GM18867 (cell line): Measurements from ENCODE around the gene EMB.
A peak's percentile ranks its signal among the peaks of the same experiment; 100 is the strongest.
"Not testable (repeated sequence)": the region's sequence is repeated elsewhere in the genome, so short reads cannot be mapped to it uniquely, and the experiment has no call there.

ENCODE experiments used
- ATAC-seq: cut with Tn5 transposase; IDR thresholded peaks from one replicate; pipeline ENCODE4 v1.9.1; 2021; ENCODE audit warnings: mild to moderate bottlenecking, moderate library complexity; ENCODE audit not compliant: unreplicated experiment

The EMB gene

DNA sequence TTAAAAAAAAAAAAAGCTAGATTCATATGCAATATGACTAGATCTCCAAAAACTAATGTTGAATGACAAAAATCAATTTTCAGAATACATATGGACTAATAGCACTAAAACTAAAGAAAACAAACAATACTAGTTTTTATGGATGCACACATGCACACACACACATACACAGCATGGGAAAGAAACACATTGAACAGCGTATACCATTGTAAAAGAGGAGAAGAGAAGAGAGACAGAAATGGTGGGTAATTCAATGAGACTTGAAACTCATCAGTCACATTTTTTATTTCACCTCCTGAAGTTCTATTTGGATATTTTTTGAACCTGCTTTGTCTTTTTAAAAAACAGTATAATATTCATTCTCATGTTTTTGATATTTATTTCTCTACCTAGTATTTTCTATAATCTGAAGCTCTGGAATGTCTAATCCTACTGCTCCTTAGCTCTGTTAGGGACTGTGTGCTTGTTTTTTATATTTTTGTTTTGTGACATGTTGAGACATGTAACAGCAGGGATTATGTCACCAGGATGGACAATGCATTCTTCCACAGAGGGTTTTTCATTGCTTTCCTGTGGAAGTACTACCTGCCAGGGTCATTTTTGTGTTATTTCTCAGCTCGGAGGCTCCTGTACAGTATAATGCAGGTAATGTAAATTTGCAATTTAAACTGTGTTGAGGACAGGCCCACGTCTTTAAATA is 17.8 kb downstream of the EMB start:
- not testable (repeated sequence) for ATAC-seq

- not testable (repeated sequence) for ATAC-seq
These were observed 19.7 kb downstream of the EMB start for GRCh38 chr5:50421184-50421950.

DNA sequence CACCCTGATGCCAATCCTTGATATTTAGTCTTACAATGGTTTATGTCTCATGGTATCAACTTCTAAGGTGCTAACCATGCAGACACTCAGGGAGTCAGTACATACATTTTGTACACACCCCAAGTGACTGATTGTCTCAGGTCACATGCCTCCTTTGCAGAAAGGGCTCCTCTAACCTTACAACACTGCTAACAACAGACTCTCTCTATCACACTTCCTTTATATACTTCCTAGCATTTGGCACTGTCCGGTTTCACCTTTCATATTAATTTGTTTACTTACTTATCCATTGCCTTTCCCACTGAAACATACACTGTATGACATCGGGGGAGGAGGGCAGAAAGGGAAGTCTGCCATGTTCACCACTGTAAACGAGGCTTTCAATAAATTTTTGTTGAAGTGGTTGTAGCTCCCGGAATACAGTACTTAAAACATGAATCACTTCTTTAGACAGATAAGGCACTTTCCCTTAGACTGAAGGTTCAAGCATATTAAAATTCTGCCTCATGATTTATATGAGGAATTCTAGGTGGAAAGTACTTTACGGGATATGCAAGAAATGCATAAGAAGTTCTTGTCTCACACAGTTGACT is 20.6 kb downstream of the EMB start:
- no peak for ATAC-seq

GRCh38 chr5:50419656-50420055 is 21.4 kb downstream of the EMB start:
- not testable (repeated sequence) for ATAC-seq

- ATAC-seq: not testable (repeated sequence)
These were observed 24.5 kb downstream of the EMB start for GRCh38 chr5:50416637-50417036.

GRCh38 chr5:50415912-50416311 is 25.2 kb downstream of the EMB start:
- ATAC-seq: peak; percentile 96

GRCh38 chr5:50410932-50411331 is 30.2 kb downstream of the EMB start:
- ATAC-seq: not testable (repeated sequence)

DNA sequence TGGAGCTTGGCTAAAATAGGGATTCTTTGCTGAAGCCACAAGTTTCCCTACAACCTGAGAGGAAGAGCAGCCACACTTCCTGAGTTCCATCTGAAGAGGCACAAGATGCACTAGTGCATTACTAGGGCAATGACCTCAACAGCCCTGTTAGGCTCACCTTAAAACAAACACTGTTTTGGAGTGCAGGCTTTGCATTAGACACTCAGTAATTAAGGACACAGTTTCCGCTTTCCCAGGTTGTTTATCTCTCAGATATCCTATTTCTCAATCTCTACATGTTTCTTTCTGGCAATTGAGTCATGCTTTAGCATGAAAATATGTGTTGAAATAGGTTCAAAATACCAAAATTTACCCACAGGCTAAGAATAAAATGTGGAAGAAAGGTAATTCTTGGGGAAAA is 34.2 kb downstream of the EMB start:
- ATAC-seq: no peak

- no peak for ATAC-seq
These were observed 39.8 kb downstream of the EMB start for GRCh38 chr5:50401336-50401735.

DNA sequence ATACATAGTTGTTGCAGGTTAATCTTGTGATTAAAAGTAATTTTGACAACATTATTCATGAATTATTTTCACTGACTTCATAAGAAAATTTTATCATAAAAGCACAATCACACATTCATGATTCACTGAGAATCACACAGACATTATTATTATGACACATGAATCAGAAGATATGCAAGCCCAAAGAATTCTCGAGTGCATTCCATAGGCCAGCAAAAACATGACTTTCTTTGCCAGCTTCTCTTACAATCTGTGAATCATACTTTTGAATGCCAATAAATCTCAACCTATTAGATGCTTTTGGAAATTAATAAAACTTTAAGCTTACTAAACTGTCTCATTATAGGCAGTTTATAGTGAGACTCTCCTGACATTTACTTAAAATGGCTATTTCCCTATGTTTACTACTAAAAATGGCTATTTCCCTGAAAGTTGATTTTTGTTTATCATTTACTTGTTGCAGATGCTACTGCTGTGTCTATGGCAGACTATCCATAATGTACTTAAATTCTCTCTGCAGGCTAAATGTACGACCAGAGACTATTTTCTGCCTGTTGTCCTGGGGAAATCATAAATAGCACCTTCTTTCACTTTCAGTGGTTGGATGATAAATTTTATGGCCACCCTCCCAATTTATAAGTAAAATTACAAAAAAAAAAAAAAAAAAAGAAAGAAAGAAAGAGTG is 47.0 kb downstream of the EMB start:
- not testable (repeated sequence) for ATAC-seq

GRCh38 chr5:50392289-50392688 is 48.8 kb downstream of the EMB start:
- not testable (repeated sequence) for ATAC-seq

- not testable (repeated sequence) for ATAC-seq
These were observed 56.7 kb downstream of the EMB start for GRCh38 chr5:50384381-50384780.

GRCh38 chr5:50376696-50377095 is 64.4 kb downstream of the EMB start:
- ATAC-seq: not testable (repeated sequence)

- not testable (repeated sequence) for ATAC-seq
These were observed 71.6 kb downstream of the EMB start for GRCh38 chr5:50369287-50370033.

GRCh38 chr5:50365426-50366251 is 75.4 kb downstream of the EMB start:
- ATAC-seq: no peak

DNA sequence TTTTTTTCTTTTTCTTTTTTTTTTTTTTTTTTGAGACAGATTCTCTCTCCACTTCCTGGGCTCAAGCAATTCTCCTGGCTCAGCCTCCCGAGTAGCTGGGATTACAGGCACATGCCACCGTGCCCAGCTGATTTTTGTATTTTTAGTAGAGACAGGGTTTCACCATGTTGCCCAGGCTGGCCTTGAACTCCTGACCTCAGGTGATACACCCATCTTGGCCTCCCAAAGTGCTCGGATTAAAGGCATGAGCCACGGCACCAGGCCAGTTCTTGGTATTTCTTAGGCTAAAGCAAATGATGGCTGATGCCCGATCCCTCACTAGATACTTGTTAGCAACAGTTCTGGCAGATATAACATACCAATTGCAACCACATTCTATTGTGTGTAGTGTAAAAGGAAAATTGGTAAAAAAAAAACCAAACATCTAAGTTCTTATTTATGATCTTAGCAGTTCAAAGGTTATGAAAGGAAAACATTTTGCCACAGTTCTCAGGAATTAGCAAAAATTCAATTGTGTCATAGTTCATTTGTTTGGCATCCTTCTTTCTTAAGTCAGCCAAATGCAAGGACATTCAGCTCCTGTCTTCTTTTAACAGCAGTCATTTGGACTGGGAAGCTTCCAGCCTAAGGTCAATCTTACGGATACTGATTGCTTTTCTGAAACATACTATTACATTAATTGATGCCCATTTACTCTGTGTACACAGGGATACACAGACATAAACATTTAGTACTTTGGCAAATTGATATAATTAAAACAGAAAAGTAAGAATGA is 76.4 kb downstream of the EMB start:
- not testable (repeated sequence) for ATAC-seq

DNA sequence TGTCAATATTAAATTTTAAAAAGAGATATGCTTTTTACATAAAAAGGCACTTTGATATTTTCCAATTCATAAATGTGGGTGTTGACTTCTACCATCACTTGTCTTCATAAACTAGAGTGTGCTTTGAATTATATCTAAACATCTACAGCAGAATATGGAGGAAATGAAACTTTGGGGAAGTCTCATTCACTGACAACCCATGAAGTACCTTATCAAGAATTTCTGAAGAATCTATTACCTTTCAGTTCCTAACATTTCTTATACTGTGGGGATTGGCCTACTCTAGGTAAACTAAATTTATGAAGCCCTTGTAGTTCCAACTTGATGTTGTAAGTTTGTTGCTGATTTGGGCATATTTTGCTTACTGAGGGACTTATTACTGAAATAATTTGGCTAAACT is 81.9 kb downstream of the EMB start:
- ATAC-seq: no peak

DNA sequence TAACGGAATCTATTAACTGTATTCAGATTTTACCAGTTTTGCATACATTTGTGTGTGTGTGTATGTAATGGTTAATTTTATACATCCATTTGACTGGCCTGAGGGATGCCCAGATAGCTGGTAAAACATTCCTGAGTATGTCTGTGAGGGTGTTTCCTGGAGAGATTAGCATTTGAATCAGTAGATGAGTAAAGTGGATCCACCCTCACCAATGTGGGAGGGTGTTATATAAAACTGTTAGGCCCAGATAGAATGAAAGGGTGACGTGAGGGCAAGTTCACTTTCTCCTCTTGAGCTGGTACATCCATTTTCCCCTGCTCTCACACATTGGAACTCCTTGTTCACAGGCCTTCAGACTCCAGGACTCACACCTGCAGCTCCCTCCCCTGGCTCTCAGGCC is 88.7 kb downstream of the EMB start:
- ATAC-seq: no peak
